GM15510 (cell line): ENCODE data around the gene KEAP1.

ENCODE experiments used
- POLR2A ChIP-seq: IDR thresholded peaks from 3 replicates; pipeline ENCODE4 v1.6.1; 2011; ENCODE audit warnings: borderline replicate concordance; ENCODE audit not compliant: insufficient read length; ENCODE audit errors: extremely low read depth

The KEAP1 gene

DNA sequence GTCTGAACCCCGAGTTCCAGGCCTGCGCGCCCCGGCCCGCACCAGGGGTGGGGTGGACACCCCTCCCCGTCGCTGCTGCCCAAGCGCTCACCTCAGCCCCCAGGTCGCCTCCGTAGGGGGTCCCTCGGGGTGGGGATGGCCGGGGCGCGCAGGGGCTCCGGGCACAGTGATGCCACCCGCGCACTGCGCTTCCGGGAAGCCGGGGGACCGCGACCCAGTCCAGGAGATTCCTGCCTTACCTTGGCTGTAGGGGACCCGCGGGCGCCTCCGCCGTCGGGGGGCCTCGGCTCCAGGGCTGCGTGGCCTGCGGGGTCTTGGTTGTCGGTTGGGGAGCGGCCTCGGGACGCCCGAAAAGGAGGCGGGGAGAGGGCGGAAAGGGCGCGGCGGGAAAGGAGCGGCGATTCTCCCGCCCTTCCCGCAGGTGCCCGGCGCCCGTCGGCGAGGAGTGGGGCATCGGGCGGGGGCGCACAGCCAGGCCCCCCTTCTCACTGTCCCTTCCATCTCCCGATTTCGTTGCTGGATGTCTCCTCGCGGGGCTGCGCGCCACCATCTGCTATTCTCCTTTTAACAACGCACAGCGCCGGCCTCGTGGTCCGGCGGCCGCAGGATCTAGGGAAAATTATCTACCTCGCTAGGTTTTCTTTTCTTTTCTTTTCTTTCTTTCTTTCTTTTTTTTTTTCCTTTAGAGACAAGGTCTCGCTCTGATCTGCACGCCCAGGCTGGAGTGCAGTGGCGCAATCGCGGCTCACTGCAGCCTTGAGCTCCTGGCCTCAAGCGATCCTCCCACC, at the start of gene KEAP1:
KEAP1 (minus strand) TSS at position 355 of the 788 bp plus-strand sequence. CDS start 3,323 bp downstream, outside the sequence.
- TF ChIP-seq POLR2A: no peak

DNA sequence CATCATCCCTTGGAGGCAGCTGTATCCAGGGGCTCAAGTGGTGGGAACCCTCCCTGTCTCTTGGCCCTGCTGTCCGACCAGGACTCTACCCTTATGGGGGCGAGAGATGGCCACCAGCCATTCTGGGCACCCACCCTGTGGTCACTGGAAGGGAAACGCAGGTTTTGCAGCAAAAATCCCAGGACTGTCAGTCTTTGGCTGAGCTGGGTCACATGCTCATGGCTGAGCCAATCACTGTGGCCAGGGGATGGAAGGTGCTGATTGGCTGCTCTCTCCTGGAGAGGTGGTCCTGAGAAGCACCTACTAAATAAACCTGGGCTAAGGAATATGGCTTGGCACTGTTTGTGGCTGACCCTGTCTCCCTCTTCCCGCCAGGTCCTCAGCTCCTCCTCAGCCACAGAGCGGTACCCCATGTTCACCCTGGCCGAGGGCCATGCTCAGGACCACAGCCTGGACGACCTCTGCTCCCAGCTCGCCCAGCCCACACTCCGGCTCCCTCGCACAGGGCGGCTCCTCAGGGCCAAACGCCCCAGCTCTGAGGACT, 49.4 kb upstream of the KEAP1 start:
- TF ChIP-seq POLR2A: no peak

DNA sequence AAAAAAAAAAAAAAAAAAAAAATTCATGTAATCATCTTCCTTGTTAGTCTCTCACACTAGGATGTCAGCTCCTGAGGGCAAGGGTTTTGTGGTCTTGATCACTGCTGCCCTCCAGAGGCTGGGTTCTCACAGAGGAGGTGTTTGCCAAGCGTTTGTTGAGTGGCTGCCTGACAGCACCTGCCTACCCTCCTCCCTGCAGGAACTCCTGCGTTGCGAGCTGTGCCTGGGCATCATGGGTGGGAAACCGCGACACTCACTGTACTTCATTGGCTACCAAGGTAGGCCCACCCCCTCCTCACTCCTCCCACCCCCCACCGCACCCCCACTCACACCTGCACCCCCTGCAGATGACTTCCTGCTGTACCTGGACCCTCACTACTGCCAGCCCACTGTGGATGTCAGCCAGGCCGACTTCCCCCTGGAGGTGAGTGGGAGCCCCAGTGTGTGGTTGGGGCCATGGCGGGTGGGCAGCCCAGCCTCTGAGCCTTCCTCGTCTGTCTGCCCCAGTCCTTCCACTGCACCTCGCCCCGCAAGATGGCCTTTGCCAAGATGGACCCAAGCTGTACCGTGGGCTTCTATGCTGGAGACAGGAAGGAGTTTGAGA, 48.6 kb upstream of the KEAP1 start:
- no peak for TF ChIP-seq POLR2A

DNA sequence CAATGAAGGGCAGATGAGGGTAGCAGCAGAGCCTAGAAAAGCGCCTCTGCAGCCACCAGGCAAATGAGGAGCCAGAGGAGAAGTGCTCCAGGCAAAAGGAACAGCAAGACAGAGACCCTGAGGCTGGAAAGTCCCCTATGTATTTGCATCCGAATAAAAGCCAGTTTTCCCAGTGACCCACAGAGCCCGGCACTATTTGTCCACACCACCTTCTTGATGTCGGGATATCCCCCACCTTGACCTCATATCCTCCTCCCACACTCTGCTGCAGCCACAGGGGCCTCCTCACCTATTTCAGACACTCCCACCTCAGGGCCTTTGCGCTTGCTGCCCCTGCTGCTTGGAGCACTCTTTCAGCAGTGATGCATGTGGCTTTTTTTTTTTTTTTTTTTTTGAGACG, 47.2 kb upstream of the KEAP1 start:
- no peak for TF ChIP-seq POLR2A

DNA sequence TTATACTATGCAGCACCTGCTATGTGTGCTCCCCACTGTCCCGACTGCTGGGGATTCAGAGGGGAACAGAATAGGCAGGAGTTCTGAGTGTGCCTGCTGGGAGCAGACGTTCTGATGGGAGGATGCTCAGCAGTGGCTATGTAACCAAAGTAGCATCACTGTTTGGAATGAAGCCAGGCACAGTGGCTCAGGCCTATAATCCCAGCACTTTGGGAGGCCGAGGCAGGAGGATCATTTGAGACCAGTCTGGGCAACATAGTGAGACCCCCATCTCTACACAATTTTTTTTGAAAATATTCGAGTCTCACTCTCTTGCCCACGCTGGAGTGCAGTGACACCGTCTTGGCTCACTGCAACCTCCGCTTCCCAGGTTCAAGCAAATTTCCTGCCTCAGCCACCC, 46.6 kb upstream of the KEAP1 start:
- TF ChIP-seq POLR2A: no peak

DNA sequence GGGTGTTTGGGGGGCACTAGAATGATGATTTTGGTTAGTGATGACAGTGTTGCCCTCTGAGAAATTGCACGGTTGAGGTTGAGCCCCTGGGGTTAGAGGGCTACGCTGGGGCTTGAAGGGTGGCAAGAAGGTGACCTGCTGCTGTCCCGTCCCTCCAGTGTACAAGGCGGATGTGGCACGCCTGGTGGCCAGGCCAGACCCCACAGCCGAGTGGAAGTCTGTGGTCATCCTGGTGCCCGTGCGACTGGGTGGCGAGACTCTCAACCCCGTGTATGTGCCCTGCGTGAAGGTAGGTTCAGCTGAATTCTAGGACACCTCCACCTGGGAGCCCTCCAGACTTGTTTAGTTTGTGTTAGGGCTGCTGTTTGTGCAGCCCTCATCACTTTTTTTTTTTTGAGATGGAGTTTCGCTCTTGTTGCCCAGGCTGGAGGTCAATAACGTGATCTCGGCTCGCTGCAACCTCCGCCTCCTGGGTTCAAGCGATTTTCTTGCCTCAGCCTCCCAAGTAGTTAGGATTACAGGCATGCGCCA, 45.7 kb upstream of the KEAP1 start:
- no peak for TF ChIP-seq POLR2A

DNA sequence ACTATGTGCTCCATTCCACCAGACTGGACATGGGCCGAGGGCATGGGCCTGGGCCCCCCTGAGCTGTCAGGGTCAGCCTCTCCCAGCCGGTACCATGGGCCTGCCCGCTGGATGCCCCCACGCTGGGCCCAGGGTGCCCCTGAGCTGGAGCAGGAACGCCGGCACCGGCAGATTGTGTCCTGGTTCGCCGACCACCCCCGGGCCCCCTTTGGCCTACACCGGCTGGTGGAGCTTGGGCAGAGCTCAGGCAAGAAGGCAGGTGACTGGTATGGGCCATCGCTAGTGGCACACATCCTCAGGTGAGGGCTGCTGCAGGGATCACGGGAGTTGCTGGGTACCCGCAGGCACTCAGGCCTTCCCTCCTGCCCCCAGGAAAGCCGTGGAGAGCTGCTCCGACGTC, 43.7 kb upstream of the KEAP1 start:
- TF ChIP-seq POLR2A: no peak

DNA sequence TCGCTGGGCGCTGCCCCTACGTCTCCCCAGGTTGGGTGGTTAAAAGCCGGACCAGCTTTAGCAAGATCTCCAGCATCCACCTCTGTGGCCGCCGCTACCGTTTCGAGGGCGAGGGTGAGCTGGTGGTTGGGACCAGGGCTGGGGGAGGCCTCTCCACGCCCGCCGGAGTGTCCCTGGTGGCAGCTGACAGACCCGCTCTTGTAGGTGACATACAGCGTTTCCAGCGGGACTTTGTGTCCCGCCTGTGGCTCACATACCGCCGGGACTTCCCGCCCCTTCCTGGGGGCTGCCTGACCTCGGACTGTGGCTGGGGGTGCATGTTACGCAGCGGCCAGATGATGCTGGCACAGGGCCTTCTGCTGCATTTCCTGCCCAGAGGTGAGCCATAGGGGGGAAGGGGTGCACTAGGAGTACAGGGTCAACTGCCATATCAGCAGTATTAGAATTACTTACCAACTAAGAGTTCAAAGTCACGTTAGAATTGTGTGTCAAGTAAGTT, 41.6 kb upstream of the KEAP1 start:
- no peak for TF ChIP-seq POLR2A

DNA sequence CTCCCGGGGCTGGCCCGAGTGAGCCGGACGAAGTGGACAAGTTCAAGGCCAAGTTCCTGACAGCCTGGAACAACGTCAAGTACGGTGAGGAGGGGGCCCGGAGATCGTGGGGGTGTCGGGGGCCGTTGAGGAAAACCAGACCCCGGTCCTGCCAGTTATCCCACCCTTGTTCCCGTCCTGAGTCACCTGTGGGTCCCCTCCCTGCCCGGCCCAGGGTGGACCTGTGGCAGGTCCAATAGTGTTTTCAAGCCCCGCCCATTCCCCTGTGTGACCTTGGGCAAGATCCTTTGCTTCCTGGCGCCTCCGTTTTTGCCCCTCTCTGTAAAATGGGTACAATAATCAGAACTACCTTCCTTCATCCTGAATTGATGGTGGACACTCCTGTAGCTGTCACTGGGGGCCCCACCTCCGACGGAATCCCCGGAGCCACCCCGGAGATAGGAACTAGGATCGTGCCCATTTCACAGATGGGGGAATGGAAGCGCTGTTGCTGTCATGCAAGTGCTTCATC, 41.1 kb upstream of the KEAP1 start:
- TF ChIP-seq POLR2A: no peak

DNA sequence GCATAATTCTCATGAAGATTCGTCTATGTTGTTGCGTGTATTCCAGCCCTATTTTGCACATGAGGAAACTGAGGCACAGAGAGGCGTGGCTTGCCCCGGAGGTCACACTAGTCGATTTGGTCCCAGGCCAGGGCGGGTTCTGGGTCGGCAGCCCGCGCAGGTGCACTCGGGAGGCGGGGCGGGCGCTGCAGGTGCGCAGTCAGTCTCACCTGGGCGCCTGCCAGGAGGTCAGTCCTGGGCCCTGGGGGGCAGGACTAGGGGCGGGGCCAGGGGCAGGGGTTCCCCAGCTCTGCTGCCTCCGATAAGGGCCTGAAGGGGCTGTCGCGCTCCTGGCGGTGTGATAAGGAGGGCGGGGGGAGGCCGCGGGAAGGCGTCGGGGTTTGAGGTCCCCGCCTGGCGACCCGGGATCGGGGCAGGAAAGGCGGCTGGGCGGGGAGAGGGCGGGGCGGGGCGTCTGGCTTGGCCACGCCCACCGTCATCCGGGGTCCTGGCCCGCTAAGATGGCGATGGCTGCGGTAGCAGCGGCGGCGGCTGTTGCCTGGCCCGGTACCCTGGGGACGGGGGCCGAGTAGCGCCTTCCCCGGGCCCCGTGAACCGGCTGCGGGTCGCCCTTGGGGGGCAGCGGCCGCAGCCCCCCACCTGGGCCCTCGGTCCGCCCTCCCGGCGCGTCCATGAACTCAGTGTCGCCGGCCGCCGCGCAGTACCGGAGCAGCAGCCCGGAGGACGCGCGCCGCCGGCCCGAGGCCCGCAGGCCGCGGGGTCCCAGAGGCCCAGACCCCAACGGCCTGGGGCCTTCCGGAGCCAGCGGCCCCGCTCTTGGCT, 40.5 kb upstream of the KEAP1 start, which contains the start of gene ATG4D:
ATG4D (plus strand) TSS at position 485 of the 822 bp plus-strand sequence; CDS start at position 672, 187 bp downstream.
- peak; percentile 92 for TF ChIP-seq POLR2A

DNA sequence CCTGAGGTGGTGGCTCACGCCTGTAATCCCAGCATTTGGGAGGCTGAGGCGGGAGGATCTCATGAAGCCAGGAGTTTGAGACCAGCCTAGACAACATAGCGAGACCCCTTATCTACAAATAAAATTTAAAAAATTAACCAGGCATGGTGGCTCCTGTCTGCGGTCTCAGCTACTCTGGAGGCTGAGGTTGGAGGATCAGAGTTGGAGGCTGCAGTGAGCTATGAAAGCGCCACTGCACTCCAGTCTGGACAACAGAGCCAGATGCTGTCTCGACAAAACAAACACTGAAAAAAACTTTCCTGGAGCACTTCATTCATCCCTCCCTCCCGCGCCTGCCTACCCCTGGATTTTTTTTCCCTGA, 39.9 kb upstream of the KEAP1 start:
- TF ChIP-seq POLR2A: no peak

DNA sequence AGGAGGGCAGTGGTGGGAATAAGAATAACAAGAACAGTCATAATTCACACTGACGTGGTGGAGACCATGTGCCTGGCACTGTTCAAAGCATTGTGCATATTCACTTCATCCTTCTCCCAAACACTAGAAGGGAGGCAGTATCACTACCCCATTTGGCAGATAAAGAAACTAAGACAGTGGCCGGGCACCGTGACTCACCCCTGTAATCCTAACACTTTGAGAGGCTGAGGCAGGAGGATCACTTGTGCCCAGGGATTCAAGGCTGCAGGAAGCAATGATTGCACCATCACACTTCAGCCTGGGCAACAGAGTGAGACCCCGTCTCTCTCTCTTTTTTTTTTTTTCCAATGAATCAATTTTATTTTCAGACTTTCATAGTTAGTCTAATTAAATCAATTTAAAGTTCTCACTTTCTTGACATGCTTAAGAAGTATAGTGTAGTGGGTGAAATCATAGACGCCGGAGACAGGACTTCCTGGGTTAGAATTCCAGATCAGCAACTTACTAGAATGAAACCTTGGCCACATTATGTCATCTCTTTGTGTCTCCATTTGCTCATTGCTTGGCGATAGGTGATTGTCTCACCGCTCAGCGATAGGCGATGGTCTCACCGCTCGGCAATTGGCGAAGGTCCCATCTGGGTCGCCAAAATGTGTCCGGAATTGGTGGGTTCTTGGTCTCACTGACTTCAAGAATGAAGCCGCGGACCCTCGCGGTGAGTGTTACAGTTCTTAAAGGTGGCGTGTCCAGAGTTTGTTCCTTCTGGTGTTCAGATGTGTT, 35.2 kb upstream of the KEAP1 start:
- TF ChIP-seq POLR2A: no peak

DNA sequence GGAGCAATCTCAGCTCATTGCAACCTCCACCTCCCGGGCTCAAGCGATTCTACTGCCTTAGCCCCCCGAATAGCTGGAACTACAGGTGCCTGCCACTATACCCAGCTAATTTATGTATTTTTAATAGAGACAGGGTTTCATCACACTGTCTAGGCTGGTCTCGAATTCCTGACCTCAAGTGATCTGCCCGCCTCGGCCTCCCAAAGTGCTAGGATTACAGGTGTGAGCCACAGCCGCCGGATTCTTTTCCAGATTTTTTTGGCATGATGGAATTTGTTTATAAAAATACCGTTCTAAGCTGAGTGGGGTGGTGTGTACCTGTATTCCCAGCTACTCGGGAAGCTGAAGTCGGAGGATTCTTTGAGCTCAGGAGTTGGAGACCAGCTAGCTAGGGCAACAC, 34.5 kb upstream of the KEAP1 start:
- TF ChIP-seq POLR2A: no peak

DNA sequence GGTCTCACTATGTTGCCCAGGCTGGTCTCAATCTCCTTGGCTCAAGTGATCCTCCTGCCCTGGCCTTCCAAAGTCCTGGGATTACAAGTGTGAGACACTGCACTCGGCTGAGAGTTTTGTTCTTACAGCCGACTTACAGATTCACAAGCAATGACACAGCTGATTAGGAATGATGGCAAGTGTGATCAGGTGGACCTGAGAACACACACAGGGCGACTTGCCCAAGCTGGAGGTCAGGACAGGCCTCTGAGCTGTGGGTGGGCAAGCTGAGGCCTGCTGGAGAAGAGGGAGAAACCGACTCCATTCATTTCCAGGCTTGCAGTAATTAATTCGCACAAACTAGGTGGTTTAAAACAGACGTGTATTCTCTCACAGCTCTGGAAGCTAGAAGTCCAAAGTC, 32.5 kb upstream of the KEAP1 start:
- TF ChIP-seq POLR2A: no peak
